ENCODE measurements around the gene ACSM3.

ACSM3 gene

DNA sequence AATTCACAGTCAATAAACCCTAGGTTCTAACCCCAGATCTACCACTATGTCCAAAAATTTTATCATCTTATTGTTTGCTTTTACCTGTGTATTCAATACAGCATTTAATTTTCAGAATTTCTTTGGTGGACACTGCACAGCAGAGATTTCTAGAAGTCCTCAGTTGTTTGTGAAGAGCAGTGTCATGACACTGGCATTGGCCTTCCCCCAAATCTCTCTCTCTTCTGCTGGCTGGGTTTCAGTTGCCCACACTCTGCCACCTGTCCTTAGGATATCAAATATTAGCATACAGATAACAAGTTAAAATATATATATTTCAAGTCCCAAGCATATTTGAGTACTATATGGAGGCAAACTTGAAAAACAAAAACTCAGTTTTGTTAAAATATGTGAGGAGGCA lies 20.2 kb upstream of the ACSM3 start:
- TF ChIP-seq CTCF (IDR thresholded peaks at IDR 0.05; ENCODE audit: insufficient read depth, low read length, missing control alignments), result no peak
- ChIA-PET POLR2A (no interaction called here), CTCF (no interaction called here)
- no peak overlapping the region for H3K4me3 ChIP-seq (ENCODE audit: low read depth, low read length)
- DNase-seq (ENCODE audit: low read depth, low spot score), result no peak

GRCh38 chr16:20744922-20745440 lies 18.8 kb upstream of the ACSM3 start:
- ChIA-PET CTCF (no interaction called here), POLR2A (no interaction called here)
- TF ChIP-seq CTCF (IDR thresholded peaks at IDR 0.05; ENCODE audit: insufficient read depth, low read length, missing control alignments), result no peak

GRCh38 chr16:20746461-20746860 lies 17.4 kb upstream of the ACSM3 start:
- TF ChIP-seq CTCF (IDR thresholded peaks at IDR 0.05; ENCODE audit: insufficient read depth, low read length, missing control alignments), result no peak
- ChIA-PET CTCF (no interaction called here), POLR2A (no interaction called here)
- no peak overlapping the region for H3K4me3 ChIP-seq (ENCODE audit: low read depth, low read length)
- no peak for DNase-seq (ENCODE audit: low read depth, low spot score)

More at GRCh38 chr16:20744922-20745440, 18.8 kb upstream of the ACSM3 start:
- DNase-seq (ENCODE audit: low read depth, low spot score), result no peak
- no peak overlapping the region for H3K4me3 ChIP-seq (ENCODE audit: low read depth, low read length)

DNA sequence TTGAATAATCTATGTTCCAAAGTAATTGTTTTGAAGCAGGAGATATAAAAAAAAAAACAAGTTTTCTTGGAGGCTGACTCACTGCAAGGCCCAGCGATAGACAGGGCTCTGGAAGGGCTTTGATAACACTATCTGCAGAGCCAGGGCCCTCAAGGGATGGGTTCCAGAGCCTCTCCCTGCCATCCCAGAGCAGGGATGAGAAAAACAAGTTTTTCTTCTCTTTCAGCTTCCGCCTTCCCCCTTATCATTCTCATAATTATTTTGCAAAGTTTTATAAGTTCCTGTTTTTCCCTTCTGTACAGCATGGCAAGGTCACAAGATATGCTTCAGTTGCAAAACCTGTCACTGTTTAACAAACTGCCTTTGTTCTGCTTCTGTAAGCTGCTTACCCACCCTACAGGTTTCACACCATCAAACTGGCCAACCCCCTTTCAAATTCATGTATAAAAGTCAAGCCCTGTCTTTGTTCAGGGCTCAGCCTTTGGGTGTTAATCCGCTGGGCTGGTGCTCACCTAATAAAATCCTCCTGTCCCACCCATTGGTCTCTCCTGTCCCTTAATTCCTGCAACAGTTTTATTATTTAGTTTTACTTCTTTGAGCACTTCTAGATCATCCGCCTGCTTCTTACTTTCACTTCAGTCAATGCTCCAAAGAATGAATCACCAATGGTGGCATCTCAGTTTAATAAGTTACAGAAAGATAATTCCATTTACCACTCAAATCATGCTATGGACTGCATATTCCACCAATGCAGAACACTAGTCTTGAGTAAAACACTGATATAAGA lies 16.6 kb upstream of the ACSM3 start:
- DNase-seq (ENCODE audit: low read depth, low spot score), result no peak
- H3K4me3 ChIP-seq (ENCODE audit: low read depth, low read length), result no peak overlapping the region
- no peak for TF ChIP-seq CTCF (IDR thresholded peaks at IDR 0.05; ENCODE audit: insufficient read depth, low read length, missing control alignments)
- POLR2A ChIA-PET, result no interaction called here
- CTCF ChIA-PET, result no interaction called here

- no peak for DNase-seq (ENCODE audit: low read depth, low spot score)
- ChIA-PET POLR2A (no interaction called here), CTCF (no interaction called here)
- TF ChIP-seq CTCF (IDR thresholded peaks at IDR 0.05; ENCODE audit: insufficient read depth, low read length, missing control alignments), result no peak
- H3K4me3 ChIP-seq (ENCODE audit: low read depth, low read length), result no peak overlapping the region
Measured at GRCh38 chr16:20749474-20749873, 14.3 kb upstream of the ACSM3 start.

- TF ChIP-seq CTCF (IDR thresholded peaks at IDR 0.05; ENCODE audit: insufficient read depth, low read length, missing control alignments), result no peak
- CTCF ChIA-PET, result interaction anchor here (1.7 kb wide), 1 partner anchor 24 kb away, joined by 4 read pairs; no protein-coding TSS in a partner anchor
- DNase-seq (ENCODE audit: low read depth, low spot score), result no peak
- H3K4me3 ChIP-seq (ENCODE audit: low read depth, low read length), result no peak overlapping the region
- POLR2A ChIA-PET, result no interaction called here
Measured at GRCh38 chr16:20750558-20750957, 13.3 kb upstream of the ACSM3 start.
